ENCODE results near the gene SLC50A1.
"Not testable (repeated sequence)": the region's sequence is repeated elsewhere in the genome, so short reads cannot be mapped to it uniquely, and the experiment has no call there.

DNA sequence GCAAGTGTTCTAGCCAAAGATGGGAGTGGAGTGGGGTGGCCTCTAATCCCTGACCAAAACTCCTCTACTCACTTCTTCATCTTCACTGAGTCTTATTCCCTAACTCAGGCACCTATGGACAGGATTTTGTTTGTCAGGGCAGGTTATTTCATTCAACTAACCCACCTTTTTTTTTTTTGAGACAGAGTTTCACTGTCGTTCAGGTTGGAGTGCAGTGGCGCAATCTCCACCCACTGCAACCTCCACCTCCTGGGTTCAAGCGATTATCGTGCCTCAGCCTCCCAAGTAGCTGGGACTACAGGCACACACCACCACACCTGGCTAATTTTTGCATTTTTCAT is 32.4 kb downstream of the SLC50A1 start:
- not testable (repeated sequence) for TF ChIP-seq POLR2A (IDR thresholded peaks at IDR 0.05; ENCODE audit: extremely low read depth, insufficient read length); MYC (IDR thresholded peaks at IDR 0.05; ENCODE audit: low read depth, low read length)
- TF ChIP-seq, protein P1, sequence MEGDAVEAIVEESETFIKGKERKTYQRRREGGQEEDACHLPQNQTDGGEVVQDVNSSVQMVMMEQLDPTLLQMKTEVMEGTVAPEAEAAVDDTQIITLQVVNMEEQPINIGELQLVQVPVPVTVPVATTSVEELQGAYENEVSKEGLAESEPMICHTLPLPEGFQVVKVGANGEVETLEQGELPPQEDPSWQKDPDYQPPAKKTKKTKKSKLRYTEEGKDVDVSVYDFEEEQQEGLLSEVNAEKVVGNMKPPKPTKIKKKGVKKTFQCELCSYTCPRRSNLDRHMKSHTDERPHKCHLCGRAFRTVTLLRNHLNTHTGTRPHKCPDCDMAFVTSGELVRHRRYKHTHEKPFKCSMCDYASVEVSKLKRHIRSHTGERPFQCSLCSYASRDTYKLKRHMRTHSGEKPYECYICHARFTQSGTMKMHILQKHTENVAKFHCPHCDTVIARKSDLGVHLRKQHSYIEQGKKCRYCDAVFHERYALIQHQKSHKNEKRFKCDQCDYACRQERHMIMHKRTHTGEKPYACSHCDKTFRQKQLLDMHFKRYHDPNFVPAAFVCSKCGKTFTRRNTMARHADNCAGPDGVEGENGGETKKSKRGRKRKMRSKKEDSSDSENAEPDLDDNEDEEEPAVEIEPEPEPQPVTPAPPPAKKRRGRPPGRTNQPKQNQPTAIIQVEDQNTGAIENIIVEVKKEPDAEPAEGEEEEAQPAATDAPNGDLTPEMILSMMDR (IDR thresholded peaks at IDR 0.05; ENCODE audit: low read depth, low read length): not testable (repeated sequence)
- TF ChIP-seq, protein P2, sequence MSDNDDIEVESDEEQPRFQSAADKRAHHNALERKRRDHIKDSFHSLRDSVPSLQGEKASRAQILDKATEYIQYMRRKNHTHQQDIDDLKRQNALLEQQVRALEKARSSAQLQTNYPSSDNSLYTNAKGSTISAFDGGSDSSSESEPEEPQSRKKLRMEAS (IDR thresholded peaks at IDR 0.05; ENCODE audit: low read depth, low read length): not testable (repeated sequence)

All from NB4 (cell line).